DMS 273 (cell line): ENCODE data around the gene DRC7.
A peak's percentile ranks its signal among the peaks of the same experiment; 100 is the strongest.

Experiments
- DNase-seq: peaks from one replicate; lab custom pipeline; 2025; ENCODE audit not compliant: unreplicated experiment; lab: John Stamatoyannopoulos, UW

The DRC7 gene

DNA sequence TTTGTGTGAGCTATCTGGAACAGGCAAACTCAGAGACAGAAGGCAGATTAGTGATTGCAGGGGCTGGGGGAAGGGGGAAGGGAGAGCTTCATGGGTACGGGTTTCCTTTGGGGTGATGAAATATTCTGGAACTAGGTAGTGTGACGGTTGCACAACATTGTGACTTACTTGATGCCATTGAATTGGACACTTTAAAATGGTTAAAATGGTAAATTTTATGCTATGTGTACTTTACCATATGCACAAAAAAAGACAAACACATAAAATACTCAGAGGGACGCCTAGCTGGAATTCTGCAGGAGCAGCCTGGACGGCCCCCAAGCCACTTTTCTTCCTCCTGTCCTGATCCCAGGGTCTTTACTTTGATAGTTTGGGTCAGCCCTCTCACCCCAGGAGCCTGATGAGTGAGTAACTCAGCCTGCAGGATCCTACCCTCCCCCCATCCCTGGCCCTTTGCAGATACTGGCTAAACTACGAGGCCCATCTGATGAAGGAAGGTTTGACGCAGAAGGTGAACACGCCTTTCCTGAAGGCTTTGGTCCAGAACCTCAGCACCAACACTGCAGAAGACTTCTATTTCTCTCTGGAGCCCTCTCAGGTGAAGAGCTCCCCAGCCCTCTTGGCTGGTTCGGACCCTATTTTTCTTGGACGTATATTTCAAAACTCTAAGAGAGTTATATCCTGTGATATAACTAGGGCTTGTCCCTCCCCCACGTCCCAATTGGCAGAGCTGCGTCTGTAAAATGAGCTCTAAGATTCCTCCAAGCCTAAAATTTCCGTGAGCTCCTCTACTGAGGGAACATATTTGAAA is 18.7 kb upstream of the DRC7 start:
- no peak for DNase-seq

DNA sequence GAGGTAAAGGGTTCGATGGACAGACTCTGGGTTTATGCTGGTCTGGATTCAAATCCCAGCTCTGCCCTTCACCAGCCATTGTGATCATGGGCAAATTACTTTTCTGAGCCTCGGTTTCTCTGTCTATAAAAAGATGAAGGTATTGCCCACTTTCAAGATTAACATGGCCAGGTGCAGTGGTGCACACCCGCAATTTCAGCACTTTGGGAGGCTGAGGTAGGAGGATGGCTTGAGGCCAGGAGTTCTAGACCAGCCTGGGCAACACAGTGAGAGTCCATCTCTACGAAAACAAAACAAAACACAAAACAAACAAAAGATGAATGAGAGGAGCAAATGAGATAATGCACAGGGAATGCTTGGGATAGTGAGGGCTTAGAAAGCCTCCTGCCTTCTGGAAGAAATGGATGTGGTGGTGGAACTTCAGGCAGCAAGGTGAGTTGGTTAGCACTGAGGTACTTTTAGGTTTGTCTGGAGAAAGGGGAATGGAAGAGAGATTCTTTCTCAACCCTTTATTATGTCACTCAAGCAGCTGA is 18.0 kb upstream of the DRC7 start:
- DNase-seq: no peak

DNA sequence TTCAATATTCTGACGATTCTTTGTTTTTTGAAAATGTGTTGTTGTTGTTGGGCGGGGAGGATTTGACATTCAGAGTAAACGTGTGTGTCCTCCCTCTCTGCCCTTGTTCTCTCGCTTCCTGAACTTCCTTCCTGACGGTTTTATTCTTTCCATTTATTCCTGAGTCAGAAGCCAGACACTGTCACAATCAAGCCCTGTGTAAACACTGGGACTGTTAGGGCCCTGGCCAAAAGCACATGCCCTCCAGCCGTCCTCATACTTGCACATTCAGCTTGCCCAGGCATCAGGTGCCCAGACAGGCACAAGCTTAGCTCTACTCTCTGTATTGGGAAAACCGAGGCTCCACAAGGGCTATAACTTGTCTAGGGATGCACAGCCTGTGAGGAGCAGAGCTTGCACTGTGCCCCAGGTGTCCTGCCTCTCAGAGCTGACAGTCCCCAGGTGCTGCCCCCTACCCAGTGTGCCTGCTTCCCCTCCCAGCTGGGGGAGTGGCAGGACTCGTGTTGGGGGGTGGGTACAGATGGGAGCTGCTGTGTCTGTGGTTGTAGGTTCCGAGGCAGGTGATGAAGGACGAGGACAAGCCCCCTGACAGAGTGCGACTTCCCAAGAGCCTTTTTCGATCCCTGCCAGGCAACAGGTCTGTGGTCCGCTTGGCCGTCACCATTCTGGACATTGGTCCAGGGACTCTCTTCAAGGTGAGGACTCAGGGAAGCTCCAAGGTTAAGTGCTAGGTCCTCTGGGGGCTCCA is 16.8 kb upstream of the DRC7 start:
- no peak for DNase-seq

DNA sequence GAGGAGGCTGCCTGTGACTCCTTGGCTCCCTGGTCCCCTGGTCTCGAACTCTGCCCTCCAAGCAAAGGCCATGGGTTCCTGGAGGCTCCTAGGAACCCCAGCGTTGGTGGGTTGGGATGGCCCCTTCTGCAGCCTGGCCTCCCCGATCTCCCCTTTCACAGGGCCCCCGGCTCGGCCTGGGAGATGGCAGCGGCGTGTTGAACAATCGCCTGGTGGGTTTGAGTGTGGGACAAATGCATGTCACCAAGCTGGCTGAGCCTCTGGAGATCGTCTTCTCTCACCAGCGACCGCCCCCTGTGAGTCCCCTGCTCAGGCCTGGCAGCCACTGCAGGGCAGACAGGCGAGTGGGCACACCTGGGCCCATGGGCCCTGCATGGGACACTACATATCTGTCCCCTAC is 15.6 kb upstream of the DRC7 start:
- no peak for DNase-seq

DNA sequence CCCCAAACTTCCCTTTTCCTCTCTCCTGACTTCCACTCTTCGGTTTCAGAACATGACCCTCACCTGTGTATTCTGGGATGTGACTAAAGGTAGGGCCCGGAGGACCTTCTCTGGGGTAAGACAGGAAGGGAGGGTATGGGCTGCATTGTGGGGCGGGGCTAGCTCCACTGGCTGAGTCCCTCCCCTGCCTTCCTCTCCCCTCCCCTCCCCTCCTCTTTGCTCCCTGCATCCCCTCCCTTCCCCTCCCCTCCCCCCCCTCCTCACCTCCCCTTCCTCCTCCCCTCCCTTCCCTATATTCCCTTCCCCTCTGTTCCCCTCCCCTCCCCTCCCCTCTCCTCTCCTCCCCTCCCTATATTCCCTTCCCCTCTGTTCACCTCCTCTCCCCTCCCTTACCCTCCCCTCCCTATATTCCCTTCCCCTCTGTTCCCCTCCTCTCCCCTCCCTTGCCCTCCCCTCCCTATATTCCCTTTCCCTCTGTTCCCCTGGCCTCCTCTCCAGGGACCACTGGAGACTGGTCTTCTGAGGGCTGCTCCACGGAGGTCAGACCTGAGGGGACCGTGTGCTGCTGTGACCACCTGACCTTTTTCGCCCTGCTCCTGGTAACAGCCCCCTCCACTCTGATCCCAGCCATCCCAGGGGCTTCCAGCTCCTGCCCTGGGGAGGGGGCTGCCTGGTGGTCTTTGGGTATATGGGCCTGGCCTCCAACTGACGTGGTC is 14.7 kb upstream of the DRC7 start:
- DNase-seq: no peak

DNA sequence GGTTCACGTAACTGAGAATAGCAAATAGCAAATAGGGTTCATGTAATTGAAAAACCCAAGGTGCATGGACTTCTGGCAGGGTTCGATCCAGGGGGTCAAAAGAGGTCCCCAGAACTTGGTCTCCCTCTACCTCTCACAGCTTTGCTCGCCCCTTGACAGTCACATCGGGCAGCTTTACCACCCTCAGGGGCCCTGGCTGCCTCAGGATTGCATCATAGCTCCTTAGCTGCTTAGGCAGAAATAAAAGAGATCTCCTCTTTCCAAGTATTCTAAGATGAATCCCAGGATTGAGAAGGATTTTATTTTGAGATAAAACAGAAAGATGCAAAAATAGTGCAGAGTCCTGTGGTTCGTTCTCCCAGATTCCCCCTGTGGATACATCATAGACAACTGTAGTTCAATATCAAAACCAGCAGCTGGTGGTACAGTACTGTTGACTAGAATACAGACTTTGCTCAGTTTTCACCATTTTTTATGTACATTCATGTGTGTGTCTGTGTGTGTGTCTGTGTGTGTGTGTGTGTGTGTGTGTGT is 13.7 kb upstream of the DRC7 start:
- DNase-seq: no peak

DNA sequence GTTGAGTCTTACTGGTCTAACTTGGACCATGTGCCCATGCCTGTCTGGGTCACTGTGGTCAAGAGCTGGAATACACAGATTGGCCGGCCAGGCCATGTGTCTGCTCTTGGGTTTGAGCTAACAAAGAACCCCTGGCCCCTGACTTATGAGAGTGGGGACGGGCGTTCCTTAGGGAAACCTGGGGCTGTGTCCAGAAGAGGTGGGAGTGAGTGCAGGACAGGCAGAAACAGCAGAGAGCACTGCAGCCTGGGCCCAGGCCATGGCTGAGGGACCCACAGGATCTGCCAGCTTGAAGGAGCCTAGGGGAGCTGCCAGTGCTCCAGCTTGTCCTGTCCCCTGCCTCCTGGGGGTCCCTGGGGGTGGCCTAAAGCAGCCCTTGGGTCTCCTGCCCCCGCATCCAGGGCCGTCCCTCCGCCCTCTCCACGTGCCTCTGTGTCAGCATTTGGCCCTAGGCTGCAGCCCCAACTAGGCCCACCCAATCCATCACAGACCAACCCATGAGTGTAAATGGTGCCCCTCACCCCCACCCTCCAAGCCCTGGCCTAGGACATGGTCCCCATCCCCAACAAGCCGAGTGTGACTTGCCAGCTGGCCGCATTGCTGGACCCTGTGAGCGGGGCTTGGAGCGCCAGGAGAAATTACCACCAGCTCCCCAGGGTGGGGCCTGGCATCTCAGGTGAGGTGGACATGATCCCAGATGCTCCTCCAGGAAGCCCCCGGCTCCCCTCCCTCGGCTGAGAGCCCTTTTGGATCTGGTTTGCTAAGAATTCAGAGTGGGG is 12.5 kb upstream of the DRC7 start:
- DNase-seq: no peak

DNA sequence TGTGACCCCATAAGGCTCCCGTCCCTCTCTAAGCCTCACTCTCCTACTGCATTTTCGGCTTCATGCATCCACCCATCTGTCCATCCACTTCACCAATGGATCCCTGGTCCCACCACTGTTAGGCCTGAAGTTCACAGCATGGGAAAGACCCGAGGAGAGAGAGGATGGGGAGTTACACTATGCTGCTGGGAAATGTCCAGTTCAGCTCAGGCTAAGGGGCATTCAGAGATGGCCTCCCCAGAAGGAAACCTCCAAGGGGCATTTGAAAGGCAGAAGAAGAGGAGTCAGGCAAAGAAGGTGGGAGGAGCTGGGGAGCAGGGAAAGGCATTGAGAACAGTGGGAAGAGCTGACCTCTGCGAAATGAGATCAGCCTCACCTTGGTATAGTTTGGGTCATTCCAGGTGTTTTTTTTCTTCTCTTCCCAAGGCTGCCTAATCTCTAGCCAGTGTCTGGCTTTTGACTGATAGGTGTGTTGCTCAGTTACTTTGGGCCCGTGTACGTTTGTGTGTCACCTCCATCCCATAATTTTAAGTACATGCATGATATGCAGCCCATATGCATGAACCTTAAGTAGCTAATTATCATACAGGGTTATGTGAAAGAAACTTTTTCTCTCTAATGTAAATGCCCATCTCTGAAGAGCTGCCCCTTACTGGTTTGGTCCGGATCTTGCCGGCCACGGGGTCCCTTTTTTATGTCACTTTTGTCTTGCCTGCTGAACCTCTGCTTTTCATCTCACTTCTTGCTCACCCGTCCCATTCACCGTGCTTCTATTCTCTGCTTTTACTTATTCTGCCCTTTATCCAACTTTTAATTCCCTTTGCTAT is 11.6 kb upstream of the DRC7 start:
- DNase-seq: peak; percentile 38

DNA sequence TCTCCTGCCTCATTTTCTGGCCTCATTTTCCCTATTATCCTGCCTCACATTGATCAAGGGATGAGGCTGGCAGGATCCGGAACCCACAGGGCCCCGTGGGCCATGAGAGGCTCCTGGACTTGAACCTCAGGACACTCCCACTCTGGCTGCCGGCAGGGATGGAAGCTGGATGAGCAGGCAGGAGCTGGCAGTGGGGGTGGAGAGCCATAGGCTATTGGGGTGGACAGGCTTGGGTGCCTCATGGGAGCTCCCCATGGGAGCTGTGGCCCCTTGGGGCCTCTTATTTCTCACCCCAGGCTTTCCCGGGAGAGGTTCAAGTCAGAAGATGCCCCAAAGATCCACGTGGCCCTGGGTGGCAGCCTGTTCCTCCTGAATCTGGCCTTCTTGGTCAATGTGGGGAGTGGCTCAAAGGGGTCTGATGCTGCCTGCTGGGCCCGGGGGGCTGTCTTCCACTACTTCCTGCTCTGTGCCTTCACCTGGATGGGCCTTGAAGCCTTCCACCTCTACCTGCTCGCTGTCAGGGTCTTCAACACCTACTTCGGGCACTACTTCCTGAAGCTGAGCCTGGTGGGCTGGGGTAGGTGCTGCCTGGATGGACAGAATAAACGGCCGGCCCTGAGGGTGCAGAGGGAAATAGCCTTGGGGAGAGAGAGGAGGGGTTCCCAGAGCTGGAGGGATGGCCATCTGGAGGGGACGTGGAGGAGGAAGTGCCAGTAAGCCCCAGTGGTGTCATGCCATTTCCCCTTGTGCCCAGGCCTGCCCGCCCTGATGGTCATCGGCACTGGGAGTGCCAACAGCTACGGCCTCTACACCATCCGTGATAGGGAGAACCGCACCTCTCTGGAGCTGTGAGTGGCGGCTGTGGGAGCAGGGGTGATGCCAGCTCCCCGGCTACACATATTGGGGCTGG is 10.7 kb upstream of the DRC7 start:
- no peak for DNase-seq

DNA sequence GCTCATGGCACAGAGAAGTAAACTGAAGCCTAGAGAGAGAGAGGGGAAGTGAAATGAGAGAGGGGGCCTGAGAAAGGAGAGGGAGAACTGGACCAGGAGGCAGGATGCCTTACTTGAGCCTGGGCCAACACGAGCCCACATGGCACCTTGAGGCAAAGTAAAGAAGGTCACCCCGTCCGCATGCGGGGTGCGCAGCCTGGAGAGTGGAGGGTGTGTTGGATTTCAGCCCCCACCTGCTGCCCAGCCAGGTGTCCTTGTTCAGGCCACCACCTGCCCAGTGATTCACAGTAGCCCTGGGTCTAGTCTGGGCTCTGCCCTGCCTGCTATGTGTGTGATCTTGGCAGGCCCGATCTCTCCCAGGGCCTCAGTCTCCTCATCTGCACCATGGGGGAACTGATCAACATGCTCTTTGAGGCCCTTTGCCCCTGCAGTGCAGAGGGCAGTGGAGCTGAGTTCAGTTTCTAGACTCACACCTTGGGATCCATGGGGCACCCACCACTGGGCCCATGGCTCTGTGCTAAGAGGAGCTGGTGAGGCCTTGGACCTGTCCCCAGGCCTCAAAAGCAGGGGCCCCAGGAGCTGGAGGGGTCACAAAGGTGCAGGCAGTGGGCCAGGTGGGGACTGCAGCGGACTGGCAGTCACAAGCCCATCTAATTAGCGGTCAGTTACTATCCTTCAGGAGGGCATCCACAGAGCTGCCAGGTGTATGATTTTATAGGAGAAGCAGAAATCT is 9.8 kb upstream of the DRC7 start:
- no peak for DNase-seq

DNA sequence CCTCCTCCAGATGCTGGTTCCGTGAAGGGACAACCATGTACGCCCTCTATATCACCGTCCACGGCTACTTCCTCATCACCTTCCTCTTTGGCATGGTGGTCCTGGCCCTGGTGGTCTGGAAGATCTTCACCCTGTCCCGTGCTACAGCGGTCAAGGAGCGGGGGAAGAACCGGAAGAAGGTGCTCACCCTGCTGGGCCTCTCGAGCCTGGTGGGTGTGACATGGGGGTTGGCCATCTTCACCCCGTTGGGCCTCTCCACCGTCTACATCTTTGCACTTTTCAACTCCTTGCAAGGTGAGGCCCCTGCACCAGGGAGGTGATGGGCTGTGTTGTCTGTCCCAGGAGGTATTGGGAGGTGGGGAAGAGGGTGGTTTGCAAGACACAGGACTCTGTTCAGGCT is 9.0 kb upstream of the DRC7 start:
- no peak for DNase-seq

DNA sequence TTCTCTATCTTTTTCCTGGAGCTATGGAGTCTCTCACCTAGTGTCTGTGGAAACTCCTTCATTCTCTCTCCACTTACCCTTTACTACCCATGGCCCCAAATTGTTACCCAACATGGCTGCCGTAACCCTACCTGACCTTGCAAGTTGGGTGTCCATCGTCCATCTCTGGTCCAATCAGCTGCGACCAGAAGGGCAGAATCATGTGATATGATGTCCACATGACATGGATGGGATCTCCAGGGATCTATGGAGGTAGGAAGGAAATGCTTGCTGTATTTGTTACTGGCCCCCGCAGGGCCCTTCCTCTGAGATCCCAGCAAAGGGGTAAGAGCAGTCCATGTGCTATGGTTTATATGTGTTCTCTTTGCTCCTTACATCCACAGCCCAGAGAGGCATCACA is 8.0 kb upstream of the DRC7 start:
- DNase-seq: no peak

DNA sequence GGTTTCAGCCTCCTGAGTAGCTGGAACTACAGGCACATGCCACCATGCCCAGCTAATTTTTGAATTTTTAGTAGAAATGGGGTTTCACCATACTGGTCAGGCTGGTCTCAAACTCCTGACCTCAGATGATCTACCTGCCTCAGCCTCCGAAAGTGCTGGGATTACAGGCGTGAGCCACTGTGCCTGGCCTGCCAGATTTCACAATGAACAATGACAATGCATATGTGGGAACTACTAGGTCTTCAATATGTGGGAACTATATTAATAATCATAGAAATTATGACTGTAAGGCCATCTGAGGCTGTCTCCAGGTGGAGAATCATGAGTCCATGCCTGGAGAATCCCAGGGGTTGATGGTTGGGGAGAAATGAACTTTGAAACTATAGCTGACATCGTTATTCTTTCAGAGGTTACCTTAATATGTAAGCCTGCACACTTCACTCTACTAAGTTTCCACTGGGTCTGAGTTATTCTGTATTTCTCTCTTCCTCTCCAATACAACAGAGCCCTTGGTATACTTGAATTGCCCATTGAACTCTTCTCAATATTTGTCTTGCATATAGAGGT is 7.2 kb upstream of the DRC7 start:
- no peak for DNase-seq

DNA sequence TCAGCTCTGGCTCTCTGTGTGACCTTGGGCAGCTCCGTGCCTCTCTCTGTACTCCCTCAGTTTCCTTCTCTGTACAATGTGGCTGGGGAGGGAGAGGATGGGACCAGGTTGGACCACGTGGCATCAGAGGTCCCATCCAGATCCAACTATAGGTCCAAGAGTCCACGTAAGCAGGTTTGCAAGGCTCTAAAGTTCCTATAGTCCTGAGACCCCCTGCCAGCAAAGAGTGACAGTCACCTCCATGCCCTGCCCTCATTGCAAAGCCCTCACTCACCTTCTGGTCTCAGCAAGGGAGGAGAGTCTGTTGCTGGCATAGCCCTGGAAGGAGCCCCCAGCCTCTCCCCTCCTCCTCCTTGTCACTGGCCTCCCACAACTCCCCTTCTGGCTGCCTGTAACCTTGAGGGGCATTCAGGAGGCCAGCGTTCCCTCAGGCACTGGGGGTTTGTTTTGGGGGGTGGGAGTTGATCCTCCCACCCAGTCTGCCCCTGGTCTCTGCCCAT is 6.1 kb upstream of the DRC7 start:
- DNase-seq: no peak

DNA sequence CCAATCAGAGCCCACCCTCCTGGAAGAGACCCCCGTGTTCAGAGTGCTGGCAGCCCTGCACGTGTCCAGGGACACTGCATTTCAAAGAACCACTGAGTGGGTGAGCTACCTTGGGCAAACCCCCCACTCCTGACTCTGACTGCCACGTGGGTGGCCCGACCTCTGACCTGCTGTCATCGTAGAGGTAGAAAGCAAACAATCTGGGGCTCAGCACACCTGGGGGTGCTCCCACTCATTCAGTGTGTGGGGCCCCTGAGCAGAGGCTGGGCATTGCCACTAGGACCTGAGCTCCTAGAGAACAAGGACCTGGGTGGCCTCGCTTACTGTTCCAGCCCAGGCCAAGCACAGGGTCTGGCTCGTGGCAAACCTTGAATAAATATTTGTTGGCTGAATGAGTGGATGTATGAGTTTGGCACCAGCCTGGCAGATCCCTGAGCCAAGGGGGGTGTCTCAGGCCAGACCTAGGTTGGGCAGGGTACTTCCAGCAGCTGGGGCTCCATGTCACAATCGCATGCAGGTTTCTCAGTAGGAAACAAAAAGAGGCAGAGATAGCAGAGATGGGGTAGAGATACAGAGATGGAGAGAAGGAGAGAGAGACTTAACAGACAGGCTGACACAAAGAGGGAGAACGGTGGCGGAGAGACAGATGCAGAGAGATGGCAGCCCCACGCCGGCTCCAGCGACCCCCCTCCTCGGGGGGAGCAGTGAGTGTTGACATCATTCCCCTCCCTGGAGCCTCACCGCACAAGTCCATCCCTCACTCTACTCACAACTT is 5.4 kb upstream of the DRC7 start:
- no peak for DNase-seq

DNA sequence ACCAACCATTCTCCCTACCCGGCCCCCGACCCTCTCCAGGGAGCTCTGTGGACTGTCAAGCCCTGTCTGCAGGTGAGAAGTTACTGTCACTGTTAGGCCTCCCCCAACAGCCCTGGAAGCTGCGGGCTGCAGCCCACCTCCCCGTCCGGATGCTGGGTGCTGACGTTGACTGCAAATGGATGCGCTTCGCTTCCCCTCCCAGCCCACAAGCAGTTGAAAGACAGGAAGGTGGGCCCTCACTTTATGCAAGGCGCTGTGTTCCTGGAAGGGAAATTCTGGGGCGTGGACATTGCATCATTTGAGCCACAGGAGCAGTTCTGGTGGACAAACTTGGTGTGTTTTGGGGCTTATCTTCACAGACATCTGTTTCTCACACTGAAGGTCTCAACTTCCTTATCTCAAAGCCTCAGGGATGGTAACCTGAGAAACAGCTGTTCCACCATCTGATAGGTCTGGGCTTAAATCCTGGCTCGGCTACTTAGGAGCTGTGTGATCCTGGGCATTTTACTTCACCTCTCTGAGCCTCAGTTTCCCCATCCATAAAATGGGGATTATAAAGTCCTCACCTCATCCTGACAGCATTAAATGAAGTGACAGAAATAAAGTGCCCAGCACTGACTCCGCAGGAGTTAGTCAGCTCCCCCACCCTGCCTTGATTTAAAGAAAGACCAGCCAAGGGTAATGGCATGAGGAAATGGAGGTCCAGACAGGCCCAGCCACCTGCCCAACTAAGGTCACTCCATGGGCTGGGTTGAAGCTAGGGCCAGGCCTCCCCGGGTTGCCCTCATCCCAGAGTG is 4.6 kb upstream of the DRC7 start:
- peak; percentile 60 for DNase-seq
